Activated CD8-positive, alpha-beta T cell treated with anti-CD3 and anti-CD28 coated beads for 36 hours (primary cell): ENCODE measurements around the gene CFAP53. TPM values are rescaled to one million over a fixed set of nuclear protein-coding genes. Genes with fewer than 3 reads are reported as not detected.
A peak's percentile ranks its signal among the peaks of the same experiment; 100 is the strongest.

Source experiments
- ATAC-seq: fragments of 200-7000 bp; cut with Tn5 transposase; one replicate; pipeline ENCODE4 v1.10.0; 2021; ENCODE audit warnings: mild to moderate bottlenecking, moderate library complexity
- CTCF ChIA-PET: fragments of 350-600 bp; sonication (Branson Sonifier 250); formaldehyde crosslinking; loops from one replicate; lab custom pipeline; 2021; ENCODE audit warnings: antibody characterized with exemption; lab: Charles Lee
- POLR2A ChIA-PET: fragments of 350-600 bp; sonication (Branson Sonifier 250); formaldehyde crosslinking; loops from one replicate; lab custom pipeline; 2021; ENCODE audit warnings: antibody characterized with exemption; lab: Charles Lee
- DNase-seq: peaks from one replicate; pipeline ENCODE4 v3.0.0-alpha.2; 2020
- H3K27ac Mint-ChIP-seq: one replicate; pipeline ENCODE4 v1.8.0; 2021; ENCODE audit warnings: mild to moderate bottlenecking, mixed read lengths
- H3K27me3 Mint-ChIP-seq: one replicate; pipeline ENCODE4 v1.8.0; 2021; ENCODE audit warnings: mixed read lengths
- H3K36me3 Mint-ChIP-seq: one replicate; pipeline ENCODE4 v1.8.0; 2021; ENCODE audit warnings: low read depth, mixed read lengths
- H3K4me1 Mint-ChIP-seq: one replicate; pipeline ENCODE4 v1.8.0; 2021; ENCODE audit warnings: low read depth, mixed read lengths
- H3K4me3 Mint-ChIP-seq: one replicate; pipeline ENCODE4 v1.8.0; 2021; ENCODE audit warnings: mild to moderate bottlenecking, moderate library complexity, mixed read lengths
- H3K9me3 Mint-ChIP-seq: one replicate; pipeline ENCODE4 v1.8.0; 2021; ENCODE audit warnings: mixed read lengths
- CTCF ChIP-seq: fragments of 200-600 bp; IDR thresholded peaks from one replicate; pipeline ENCODE4 v1.8.0; 2022; ENCODE audit warnings: antibody characterized with exemption, mild to moderate bottlenecking
- intact Hi-C: fragments of 100-400 bp; cut with micrococcal nuclease; formaldehyde crosslinking; loops from one replicate; pipeline ENCODE4 v1.10.0; 2022
- total RNA-seq, 2 experiments: library from RNA; stranded (reverse); gene quantifications; one replicate each; pipeline ENCODE4 v1.2.3, GENCODE V29; 2021

The CFAP53 gene
- total RNA-seq, 2 experiments from 2014 or later = 0.27 to 0.76 TPM

GRCh38 chr18:50307400-50307737 is 41.1 kb upstream of the CFAP53 start:
- Mint-ChIP-seq H3K27ac (peak overlapping the region; percentile 70), H3K9me3 (peaks cover 4% of the 10 kb centered on the region), H3K4me1 (peaks cover 16% of the 10 kb centered on the region), H3K36me3 (no peaks in the 10 kb centered on the region), H3K27me3 (peaks cover 7% of the 10 kb centered on the region), H3K4me3 (peak overlapping the region; percentile 83)
- CTCF ChIA-PET = interaction anchor here (1.8 to 2.3 kb wide), 2 partner anchors 39 to 50 kb away, joined by 6 to 11 read pairs; no protein-coding TSS in a partner anchor
- peak; percentile 24 for ATAC-seq
- TF ChIP-seq CTCF = no peak
- POLR2A ChIA-PET = interaction anchor here (1.0 kb wide), 1 partner anchor 9 kb away, joined by 5 read pairs; no protein-coding TSS in a partner anchor
- intact Hi-C loops = no loop called here
- DNase-seq = no peak

- no peaks in the 10 kb centered on the region for H3K36me3 Mint-ChIP-seq
- H3K27me3 Mint-ChIP-seq = peaks cover 7% of the 10 kb centered on the region
- H3K4me3 Mint-ChIP-seq = peak overlapping the region; percentile 83
- H3K9me3 Mint-ChIP-seq = peaks cover 4% of the 10 kb centered on the region
- ATAC-seq (no peak), DNase-seq (no peak)
- POLR2A ChIA-PET = interaction anchor here (1.0 kb wide), 1 partner anchor 9 kb away, joined by 5 read pairs; no protein-coding TSS in a partner anchor
- no peak for TF ChIP-seq CTCF
- H3K27ac Mint-ChIP-seq = no peak overlapping the region
- H3K4me1 Mint-ChIP-seq = peaks cover 16% of the 10 kb centered on the region
- CTCF ChIA-PET = interaction anchor here (1.8 to 2.3 kb wide), 2 partner anchors 38 to 50 kb away, joined by 6 to 11 read pairs; no protein-coding TSS in a partner anchor
- intact Hi-C loops = no loop called here
Observed at GRCh38 chr18:50306944-50307343, 40.6 kb upstream of the CFAP53 start.

- peaks cover 25% of the 10 kb centered on the region for H3K27me3 Mint-ChIP-seq
Observed at GRCh38 chr18:50301074-50301473, 34.8 kb upstream of the CFAP53 start.

GRCh38 chr18:50299626-50300388 is 33.5 kb upstream of the CFAP53 start:
- peaks cover 22% of the 10 kb centered on the region for H3K27me3 Mint-ChIP-seq
- TF ChIP-seq CTCF = no peak
- ATAC-seq (no peak), DNase-seq (no peak)
- H3K9me3 Mint-ChIP-seq = no peaks in the 10 kb centered on the region
- H3K36me3 Mint-ChIP-seq = no peaks in the 10 kb centered on the region
- CTCF ChIA-PET = interaction anchor here (2.9 kb wide), 1 partner anchor 57 kb away, joined by 15 read pairs; no protein-coding TSS in a partner anchor
- intact Hi-C loops = no loop called here
- POLR2A ChIA-PET = no interaction called here
- no peak overlapping the region for H3K27ac Mint-ChIP-seq
- H3K4me1 Mint-ChIP-seq = peaks cover 7% of the 10 kb centered on the region
- H3K4me3 Mint-ChIP-seq = no peak overlapping the region

More at GRCh38 chr18:50301074-50301473, 34.8 kb upstream of the CFAP53 start:
- Mint-ChIP-seq H3K27ac (no peak overlapping the region), H3K4me1 (peaks cover 7% of the 10 kb centered on the region), H3K36me3 (no peaks in the 10 kb centered on the region), H3K4me3 (no peak overlapping the region), H3K9me3 (peaks cover 4% of the 10 kb centered on the region)
- ATAC-seq = no peak
- no peak for DNase-seq
- no peak for TF ChIP-seq CTCF
- CTCF ChIA-PET = no interaction called here
- intact Hi-C loops = no loop called here
- POLR2A ChIA-PET = no interaction called here
